PFSK-1 (cell line): ENCODE results near the gene THRSP.

Experiments used
- FOXP2 ChIP-seq: optimal IDR thresholded peaks from 2 replicates; pipeline ENCODE3; 2011; ENCODE audit warnings: borderline replicate concordance, control low read depth, inconsistent platforms; ENCODE audit not compliant: insufficient read depth; ENCODE audit errors: extremely low read length, extremely low read depth
- POLR2AphosphoS5 ChIP-seq: IDR thresholded peaks from 2 replicates; pipeline ENCODE4 v1.6.1; 2012; ENCODE audit warnings: low read depth, mild to moderate bottlenecking, control low read depth, low read length, moderate library complexity
- SIN3A ChIP-seq: IDR thresholded peaks from 2 replicates; pipeline ENCODE4 v1.6.1; 2012; ENCODE audit warnings: mild to moderate bottlenecking, low read length, moderate library complexity, borderline replicate concordance; ENCODE audit not compliant: insufficient read depth
- TAF1 ChIP-seq: IDR thresholded peaks from 2 replicates; pipeline ENCODE4 v1.6.1; 2012; ENCODE audit warnings: low read length, control low read depth, borderline replicate concordance; ENCODE audit not compliant: insufficient read depth
- TF ChIP-seq, protein P1 (sequence below), 2 experiments: IDR thresholded peaks; 2 replicates each; pipeline versions ENCODE4 v1.6.1 to v1.8.0; 2011 to 2012; ENCODE audit warnings: low read depth in 2 of 2, low read length in 2 of 2, control low read depth in 1 of 2, inconsistent platforms in 1 of 2, mild to moderate bottlenecking in 1 of 2, moderate library complexity in 1 of 2; ENCODE audit not compliant: insufficient read depth in 1 of 2

THRSP gene

GRCh38 chr11:78080084-78080817, 16.6 kb downstream of the THRSP start:
- TF ChIP-seq TAF1: no peak
- TF ChIP-seq FOXP2: no peak
- no peak for TF ChIP-seq POLR2AphosphoS5

GRCh38 chr11:78080818-78081495, 17.3 kb downstream of the THRSP start:
- TF ChIP-seq SIN3A (no peak), POLR2AphosphoS5 (no peak), FOXP2 (no peak), TAF1 (no peak)

DNA sequence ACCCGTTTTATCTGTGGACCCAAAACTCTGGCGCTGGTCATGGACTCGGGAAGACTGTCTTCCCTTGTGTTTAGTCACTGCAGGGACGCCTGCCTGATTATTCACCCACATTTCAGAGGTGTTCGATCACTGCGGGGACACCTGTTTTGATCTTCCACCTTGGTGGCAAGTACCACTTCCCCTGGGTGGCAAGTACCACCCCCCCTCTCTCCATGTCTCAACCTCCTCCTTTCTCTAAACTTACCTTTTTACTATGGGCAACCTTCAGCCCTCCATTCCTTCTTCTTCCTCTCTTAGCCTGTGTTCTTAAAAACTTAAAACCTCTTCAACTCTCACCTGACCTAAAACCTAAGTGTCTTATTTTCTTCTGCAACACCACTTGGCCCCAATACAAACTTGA, 17.9 kb downstream of the THRSP start:
- TF ChIP-seq FOXP2 (no peak), TAF1 (no peak), SIN3A (no peak), POLR2AphosphoS5 (no peak)
- TF ChIP-seq, protein P1, sequence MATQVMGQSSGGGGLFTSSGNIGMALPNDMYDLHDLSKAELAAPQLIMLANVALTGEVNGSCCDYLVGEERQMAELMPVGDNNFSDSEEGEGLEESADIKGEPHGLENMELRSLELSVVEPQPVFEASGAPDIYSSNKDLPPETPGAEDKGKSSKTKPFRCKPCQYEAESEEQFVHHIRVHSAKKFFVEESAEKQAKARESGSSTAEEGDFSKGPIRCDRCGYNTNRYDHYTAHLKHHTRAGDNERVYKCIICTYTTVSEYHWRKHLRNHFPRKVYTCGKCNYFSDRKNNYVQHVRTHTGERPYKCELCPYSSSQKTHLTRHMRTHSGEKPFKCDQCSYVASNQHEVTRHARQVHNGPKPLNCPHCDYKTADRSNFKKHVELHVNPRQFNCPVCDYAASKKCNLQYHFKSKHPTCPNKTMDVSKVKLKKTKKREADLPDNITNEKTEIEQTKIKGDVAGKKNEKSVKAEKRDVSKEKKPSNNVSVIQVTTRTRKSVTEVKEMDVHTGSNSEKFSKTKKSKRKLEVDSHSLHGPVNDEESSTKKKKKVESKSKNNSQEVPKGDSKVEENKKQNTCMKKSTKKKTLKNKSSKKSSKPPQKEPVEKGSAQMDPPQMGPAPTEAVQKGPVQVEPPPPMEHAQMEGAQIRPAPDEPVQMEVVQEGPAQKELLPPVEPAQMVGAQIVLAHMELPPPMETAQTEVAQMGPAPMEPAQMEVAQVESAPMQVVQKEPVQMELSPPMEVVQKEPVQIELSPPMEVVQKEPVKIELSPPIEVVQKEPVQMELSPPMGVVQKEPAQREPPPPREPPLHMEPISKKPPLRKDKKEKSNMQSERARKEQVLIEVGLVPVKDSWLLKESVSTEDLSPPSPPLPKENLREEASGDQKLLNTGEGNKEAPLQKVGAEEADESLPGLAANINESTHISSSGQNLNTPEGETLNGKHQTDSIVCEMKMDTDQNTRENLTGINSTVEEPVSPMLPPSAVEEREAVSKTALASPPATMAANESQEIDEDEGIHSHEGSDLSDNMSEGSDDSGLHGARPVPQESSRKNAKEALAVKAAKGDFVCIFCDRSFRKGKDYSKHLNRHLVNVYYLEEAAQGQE (IDR thresholded peaks at IDR 0.05; ENCODE audit: insufficient read depth in 1 of 2, low read depth in 2 of 2, low read length in 2 of 2): no peak

- TF ChIP-seq FOXP2 (no peak), POLR2AphosphoS5 (no peak), SIN3A (no peak), TAF1 (no peak)
- TF ChIP-seq, protein P1 (IDR thresholded peaks at IDR 0.05; ENCODE audit: insufficient read depth in 1 of 2, low read depth in 2 of 2, low read length in 2 of 2): no peak
Observed at GRCh38 chr11:78082146-78082545, 18.5 kb downstream of the THRSP start.

GRCh38 chr11:78083021-78083420, 19.4 kb downstream of the THRSP start:
- TF ChIP-seq POLR2AphosphoS5: no peak
- TF ChIP-seq, protein P1 (IDR thresholded peaks at IDR 0.05; ENCODE audit: insufficient read depth in 1 of 2, low read depth in 2 of 2, low read length in 2 of 2): no peak
- no peak for TF ChIP-seq TAF1
- no peak for TF ChIP-seq SIN3A
- TF ChIP-seq FOXP2: no peak

GRCh38 chr11:78085972-78086371, 22.3 kb downstream of the THRSP start:
- TF ChIP-seq FOXP2 (no peak), SIN3A (no peak), TAF1 (no peak), POLR2AphosphoS5 (no peak)
- TF ChIP-seq, protein P1 (IDR thresholded peaks at IDR 0.05; ENCODE audit: insufficient read depth in 1 of 2, low read depth in 2 of 2, low read length in 2 of 2): no peak
